NCI-H2227 treated with DMSO at 0.1 percent for 48 hours (cell line): ENCODE measurements around the gene NQO2.

Experiments
- DNase-seq: peaks from one replicate; lab custom pipeline; 2025; lab: John Stamatoyannopoulos, UW

The NQO2 gene, protein sequence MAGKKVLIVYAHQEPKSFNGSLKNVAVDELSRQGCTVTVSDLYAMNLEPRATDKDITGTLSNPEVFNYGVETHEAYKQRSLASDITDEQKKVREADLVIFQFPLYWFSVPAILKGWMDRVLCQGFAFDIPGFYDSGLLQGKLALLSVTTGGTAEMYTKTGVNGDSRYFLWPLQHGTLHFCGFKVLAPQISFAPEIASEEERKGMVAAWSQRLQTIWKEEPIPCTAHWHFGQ

DNA sequence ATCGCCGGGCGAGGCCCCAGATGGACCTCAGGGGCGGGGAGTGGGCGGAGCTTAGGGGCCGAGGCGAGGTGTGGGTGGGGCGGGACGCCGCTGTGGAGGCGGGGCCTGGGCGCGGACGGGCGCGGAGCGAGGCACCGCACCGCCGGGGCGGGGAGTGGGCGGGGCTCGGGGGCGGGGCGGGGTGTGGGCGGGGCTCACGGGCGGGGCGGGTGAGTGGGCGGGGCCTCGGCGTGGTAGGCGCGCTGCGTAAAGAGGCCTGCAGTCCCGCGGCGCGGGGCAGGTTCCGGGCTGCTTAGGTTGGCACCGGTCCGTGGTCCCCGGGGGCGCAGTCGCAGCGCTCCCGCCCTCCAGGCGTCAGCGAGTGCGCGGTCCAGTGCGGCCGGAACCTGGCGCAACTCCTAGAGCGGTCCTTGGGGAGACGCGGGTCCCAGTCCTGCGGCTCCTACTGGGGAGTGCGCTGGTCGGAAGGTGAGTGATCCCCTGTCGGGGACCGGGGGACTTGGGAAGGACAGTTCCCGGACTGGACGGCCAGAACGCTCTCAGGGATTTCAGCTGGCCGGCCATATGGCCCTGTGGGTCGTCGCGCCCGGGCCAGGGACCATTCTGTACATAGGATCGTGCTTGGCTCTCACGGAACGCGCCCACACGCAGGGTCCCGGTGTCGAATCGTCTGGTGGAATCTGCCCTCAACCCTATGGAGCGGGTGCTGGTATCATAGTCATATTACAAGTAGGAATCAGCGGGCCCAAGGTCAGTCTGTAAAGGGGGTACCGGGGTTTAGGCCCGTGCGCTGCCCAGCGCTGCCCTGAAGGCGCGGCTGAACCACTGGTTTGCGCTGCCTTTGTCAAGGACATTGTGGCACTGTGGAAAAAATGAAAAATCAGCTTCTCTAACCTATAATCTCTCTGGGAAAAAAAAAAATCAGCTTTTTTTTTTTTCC, at the start of gene NQO2:
Gene NQO2, plus strand, starts transcription at position 277 of the 940 bp plus-strand sequence. CDS start 6,659 bp downstream, outside the sequence.
- peak; percentile 91 for DNase-seq

DNA sequence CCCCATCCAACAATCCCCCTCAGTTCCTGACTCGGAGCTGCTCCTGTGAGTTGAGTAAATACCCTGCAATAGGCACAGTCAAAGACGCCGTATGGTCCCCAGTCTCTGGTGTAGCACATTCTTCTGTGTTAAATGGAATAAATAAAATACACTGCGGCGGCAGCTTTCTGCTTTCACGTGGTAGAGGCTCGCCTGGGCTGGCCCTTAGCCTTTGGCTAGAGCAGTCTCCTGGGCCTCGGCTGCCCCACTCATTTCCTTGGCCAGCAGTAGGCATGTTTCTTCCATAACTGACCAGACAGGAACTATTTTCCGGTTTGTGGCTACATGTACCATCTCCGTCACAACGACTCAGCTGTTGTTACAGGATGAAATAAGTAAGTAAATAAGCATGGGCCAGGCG, 49.0 kb upstream of the NQO2 start:
- no peak for DNase-seq

DNA sequence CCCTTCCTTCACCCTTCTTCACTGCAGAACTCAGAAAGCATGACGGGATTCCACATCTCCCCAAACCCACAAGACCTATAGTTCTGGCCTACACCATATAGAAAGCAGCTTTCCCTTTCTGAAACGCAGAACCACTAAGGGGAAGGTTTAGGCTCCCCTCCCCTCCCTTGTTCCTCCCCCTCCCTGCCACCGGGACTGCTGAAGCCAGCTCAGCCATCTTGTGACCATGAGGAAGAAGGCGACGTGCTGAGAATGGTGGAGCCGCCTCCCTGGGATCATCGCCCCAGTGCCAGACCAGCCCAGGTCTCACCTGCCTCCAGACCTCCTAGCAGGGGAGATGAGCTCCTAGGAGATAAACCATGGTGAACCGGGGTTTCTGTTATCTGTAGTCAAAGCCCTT, 48.0 kb upstream of the NQO2 start:
- no peak for DNase-seq

DNA sequence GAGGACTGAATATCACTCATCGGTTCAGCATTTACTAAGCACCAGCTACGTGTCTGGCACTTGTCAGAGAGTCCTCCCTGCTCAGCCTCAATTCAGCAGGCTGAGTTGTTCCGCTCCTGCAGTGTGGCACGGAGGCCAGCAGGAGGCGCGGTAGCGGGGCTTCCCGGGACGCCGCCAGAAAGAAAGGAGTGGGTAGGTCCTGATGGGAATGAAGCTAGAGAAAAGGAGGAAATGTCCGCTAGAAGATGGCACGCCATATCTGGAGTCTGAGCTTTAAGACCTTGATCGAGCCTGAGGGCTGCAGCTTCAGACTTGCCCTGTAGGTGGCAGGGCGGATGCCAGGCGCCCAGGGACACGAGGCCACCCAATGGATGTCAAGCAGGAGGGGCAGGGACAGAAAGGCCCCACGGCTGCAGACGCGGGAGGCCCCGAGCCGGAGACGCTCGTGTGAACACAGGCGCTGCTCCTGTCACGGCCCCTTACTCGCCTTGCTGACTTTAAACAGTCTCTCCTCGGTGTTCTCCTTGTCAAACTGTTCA, 47.1 kb upstream of the NQO2 start:
- DNase-seq: no peak

DNA sequence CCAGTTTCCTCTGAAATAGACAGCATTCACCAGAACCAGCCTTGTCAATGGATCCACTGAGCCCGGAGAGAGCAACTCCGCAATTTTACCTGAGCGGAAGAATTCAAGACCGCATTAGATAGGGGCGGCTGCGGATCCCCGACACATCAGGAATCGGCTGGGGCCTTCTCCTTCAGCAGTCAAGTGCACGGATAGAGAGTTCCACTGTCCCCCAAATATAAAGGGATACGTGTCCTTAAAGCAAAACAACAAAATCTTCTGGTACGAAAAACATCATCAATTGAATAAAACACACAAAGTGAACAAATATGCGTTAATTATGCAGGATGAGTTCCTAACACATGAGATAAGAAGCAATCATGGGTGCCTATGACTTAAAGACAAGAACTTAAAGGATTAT, 46.6 kb upstream of the NQO2 start:
- no peak for DNase-seq

DNA sequence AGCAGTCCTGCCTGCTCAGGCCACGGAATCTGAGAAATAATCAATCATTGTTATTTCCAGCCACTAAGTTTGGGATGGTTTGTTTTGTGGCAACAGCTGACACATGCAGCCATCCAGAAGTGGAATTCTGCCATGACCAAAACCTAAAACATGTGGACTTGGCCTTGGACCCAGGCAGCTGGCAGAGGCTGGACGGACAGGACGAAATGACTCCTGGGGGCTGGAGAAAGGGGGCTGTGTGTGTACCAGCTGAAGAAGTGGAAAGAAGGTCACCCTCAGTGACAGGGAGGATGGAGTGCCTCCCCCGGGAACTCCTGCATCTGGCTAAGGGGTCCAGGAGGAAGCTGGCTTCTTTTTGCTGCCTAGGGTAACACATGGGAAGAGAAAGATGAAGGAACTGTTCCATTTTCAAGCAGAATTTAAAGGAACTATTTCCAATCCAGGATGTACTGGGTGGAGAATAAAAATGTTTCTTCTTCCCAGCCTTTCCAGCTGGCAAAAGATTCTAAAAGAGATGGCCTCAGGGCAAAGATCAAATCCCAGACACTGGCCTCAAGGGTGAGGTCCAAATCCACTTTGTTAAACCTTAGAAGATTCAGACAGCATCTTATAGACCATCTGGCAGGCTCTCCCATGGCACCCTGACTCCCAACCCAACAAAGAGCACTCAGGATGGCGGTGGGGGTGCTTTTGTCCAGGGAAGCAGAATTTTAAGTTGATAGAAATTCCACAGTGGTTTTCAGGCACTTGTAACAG, 42.6 kb upstream of the NQO2 start:
- no peak for DNase-seq

DNA sequence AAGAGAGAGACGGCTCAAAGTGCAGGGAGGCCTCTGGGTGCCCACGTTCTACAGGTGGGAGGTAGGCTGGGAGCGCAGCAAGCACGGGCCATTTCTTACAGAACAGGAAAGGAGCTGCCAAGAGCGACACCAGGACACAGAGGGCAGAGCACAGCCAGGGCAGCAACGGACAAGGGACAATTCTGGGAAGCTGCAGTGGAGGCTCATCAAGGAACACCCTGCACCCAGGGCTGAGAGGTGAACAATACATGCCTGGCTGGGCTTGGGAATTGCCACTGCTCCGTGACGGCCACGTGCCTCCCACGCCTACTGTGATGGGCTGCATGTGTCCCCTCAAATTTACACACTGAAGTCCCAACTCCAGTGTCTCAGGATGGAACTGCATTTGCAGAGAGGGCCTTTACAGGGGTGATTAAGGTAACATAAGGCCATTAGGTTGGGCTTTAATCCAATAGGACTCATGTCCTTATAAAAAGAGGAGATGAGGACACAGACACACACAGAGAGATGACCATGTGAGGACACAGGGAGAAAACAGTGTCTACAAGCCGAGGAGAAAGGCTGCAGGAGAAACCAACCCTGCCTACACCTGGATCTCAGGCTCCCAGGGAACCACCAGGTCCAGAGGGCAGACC, 41.9 kb upstream of the NQO2 start:
- DNase-seq: no peak

DNA sequence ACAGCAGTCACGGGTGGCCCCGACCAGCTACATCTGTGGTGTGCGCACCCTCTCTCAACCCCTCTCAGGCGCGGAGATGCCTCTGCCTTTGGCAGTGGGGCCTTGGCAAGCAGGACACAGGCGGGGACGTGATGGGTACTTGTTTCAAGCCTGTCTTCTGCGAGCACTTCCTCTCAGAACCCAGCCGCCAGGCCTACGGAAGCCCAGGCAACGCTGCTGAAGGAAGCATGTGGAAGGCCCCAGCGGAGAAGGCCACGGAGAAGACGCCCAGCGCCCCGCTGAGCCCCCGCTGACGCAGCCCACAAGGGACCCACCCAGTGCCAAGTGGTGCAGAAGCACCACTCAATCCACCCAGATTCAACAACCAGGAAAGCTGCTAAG, 41.4 kb upstream of the NQO2 start:
- DNase-seq: no peak

DNA sequence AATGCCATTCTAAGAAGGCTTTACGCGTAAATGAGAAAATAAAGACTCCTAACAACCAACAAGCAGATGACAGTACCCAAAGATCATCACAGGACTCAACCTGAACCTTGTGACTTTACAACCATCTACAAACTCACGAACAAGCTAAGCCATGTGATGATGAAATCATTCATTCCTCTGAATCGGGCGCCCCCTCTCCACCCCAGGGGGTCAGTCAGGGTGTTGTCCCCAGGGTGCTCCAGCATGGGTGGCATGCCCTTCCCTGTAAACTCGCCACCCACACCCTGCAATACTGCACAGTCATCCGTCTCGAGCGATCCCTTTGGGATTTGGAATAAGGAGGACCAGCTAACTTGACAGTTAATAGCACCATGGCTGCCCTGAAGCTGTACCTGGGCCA, 40.9 kb upstream of the NQO2 start:
- no peak for DNase-seq

DNA sequence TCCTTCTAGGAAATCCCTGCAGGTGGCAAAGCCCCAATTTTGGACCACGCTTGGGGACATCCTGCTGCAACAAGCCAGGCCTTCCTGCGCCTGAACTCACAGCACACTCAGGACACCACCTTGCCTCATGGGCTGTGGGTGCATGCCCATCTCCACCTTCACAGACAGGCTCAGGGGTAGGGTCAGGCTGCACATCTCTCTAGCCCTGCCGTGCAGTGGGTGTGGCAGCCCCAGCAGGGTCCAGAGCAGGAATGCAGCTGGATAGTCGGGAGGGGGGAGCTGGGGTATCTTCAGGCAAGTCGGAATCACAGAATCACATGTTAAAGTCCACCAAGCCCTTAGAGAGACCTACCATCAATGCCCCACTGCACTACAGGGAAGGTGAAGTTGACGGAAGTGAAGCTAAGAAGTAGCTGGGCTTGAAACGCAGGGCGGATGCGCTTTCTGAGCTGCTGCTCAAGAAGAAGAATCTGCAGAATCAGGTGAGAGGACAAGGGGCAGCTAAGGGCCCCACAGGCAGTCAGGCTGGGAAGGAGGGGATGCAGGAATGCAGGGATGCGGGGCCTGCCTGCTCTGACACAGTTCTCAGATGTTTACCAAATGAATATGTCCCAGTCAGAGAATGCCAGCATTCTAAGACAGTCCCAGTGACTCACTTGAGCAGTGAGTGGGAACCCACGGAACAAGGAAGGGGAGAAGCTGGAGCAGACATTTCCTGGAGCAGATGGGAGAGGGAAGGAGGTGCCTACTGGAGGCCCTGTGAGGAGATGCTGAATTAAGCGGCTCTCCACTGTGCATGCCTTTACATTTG, 39.6 kb upstream of the NQO2 start:
- DNase-seq: no peak

DNA sequence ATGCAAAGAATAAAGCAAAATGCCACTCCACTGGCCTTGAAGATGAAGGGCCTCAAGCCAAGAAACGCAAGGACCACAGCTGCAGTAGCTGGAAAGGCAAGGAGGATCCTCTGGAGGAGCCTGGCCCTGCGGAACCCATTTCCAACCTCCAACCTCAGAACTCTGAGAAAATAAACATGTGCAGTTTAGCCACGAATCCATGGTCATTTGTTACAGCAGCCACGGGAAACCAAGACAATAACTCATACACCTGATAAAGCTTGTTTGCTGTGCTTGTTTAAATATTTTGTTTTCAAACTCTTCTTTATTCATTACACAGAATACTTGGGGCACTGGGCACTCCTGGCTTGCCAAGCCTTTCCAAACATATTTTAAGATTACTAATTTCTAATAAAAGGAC, 38.8 kb upstream of the NQO2 start:
- no peak for DNase-seq

DNA sequence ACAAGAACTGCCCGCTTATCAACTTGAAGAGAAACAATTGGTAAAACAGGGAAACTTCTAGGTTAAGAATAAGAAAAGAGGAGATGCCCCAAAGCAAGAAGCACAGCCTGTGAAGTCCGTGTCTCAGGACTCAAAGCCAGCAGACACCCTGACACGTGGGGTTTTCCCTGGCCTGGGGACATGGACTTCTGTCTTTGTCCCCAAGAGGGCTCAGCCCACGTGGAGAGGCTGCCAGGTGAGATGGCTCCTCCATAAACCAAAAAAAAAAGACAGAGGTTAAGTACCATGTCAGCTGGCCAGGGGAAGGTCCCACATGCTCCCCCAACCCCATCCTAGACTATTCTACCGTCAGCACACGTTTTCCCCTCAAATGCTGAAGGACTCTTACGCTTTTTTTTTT, 38.2 kb upstream of the NQO2 start:
- DNase-seq: no peak

DNA sequence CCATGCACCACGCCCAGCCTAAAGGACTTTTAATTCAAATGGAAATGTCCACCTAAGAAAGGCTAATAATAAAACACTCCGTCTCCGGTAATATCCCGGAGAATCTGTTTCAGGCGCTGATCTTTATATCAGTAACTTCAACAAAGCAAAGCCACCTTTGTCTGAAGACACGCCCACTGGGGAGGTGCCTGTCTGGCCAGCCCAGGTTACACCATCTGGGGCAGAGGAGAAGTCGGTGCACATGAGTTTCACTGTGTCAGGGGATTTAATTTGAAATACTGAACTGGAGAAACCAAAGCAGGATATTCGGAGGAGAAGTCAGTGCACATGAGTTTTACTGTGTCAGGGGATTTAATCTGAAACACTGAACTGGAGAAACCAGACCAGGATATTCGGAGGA, 37.7 kb upstream of the NQO2 start:
- no peak for DNase-seq

DNA sequence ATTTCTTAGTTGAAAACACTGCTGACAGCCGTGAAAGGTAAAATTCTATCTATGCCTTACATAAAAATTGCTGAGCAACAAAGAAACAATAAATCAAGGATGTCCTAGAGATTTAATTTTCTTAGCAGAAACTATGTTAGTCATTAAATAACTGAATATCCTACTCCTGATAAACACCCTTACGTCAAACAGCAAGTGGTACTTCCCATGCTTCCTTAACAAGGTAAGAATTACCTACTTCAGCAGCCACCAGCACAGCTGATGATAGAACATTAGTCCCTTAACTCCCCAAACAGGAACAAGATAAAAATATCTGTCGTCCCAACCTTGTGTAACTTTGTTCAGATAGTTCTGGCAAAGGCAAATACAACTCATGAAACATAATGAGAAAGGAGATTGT, 37.1 kb upstream of the NQO2 start:
- no peak for DNase-seq

DNA sequence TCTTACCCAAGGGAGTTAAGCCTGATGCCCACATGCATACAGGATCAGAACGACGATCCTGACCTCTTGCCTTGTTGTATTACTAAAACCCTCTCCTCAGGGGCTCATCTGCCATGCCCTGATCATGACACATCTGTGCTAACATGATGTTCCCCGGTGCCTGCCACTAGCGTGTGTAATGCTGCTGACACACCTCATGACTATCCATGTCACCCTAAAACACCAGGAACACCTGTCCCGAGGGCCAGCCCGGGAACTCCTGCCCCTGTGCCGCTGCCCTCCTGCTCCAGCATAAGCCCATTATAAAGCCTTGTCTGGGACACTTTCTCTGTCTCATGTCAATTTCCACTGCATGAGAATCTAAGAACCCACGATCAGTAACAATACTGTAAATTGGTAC, 35.9 kb upstream of the NQO2 start:
- DNase-seq: no peak

DNA sequence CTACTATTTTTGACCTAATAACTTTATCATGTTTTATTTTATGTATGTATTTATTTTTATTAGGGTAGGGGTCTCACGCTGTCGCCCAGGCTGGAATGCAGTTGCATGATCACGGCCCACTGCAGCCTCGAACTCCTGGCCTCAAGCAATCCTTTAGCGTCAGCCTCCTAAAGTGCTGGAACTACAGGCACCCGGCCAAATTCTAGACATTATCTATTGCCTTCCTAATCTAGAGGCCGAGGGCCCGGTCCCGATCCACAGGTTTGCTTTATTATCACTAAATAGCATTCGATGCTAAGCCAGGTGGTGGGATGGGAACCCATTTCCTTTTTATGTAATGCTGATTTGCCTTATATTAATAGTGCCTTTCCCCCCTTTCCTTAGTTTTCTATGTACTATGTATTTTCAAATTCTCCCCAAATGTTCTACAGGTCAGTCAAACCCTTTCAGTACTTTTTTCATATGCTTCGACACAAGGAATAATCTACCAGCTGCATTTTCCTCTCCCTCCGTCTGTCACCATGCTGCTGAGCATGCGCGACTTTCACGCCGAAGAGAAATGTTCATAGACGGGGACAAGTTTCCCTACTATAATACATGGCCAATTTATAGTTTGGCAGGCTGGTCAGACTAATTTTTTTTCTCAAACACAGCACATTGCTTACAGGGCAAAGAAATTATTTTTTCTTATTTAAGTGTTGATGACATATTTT, 34.7 kb upstream of the NQO2 start:
- DNase-seq: no peak

DNA sequence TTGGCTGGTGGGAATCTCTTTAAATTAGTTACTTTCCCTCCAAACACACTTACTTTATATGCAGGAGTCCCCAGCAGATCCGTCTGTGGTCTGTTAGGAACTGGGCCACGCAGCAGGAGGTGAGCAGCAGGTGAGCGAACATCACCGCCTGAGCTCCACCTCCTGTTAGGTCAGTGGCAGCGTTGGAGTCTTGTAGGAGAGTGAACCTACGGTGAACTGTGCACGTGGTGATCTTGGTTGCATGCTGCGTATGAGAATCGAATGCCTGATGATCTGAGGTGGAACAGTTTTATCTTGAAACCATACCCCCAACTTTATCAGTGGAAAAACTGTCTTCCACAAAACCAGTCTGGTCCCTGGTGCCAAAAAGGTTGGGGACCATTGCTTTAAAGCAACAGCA, 33.3 kb upstream of the NQO2 start:
- DNase-seq: no peak

DNA sequence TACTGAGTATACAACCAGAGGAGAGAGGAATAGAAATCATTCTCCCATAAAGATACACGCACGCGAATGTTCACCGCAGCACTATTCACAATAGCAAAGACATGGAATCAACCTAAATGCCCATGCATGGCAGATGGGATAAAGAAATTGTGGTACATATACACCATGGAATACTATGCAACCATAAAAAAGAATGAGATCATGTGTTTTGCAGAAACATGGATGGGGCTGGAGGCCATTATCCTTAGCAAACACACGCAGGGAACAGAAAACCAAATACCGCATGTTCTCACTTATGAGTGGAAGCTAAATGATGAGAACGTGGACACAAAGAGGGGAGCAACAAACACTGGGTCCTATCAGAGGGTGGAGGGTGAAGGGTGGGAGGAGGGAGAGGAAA, 31.8 kb upstream of the NQO2 start:
- no peak for DNase-seq

DNA sequence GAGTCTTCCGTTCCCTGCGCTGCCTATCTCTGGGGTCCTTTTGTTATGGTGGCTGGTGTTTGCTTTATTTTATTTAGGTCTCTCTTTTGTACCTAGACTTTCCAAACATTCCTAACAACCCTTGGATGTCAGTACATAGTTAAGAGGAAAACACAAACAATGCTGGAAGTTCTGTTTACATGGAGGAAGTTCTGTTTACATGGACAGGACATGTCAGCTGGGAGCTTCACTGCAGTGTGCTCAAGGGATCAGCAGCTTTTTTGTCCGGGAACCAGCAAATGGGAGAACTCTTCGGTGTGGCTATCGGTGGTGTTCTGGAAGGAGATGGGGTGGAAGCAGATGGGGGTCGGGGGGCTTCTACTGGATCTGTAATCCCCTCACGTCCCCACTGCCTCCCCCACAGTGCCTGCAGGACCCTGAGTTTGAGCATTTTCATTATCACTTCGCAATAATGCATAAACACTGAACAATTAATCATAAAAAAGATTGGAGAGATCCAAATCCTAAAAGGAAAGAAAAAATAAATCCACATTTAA, 31.0 kb upstream of the NQO2 start:
- DNase-seq: no peak

DNA sequence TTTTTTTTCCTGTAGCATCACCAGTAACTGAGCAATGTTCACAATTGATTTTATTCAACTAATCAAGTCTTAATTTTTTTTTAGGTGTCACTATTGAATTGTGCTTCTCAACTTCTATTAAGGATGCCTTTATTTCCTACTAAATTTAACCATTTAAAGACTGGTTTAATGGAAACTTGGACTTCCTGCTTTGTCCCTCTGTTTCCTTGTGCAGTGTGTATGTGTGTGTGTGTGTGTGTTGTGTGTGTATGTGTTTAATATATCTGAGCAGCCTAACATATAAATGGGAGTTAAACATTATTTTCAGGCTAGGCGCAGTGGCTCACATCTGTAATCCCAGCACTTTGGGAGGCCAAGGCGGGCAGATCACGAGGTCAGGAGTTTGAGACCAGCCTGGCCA, 30.1 kb upstream of the NQO2 start:
- no peak for DNase-seq
